Kidney (tissue), 14 donors: ENCODE data around the gene DBNL. TPM values are rescaled to one million over a fixed set of nuclear protein-coding genes. Genes with fewer than 3 reads are reported as not detected.

ENCODE experiments used
- DNase-seq, 5 donors: peaks; one replicate each; pipeline ENCODE4 v3.0.0-alpha.2; 2013 to 2020
- FAIRE-seq: peaks from 2 replicates; lab custom pipeline; 2012; peaks lifted over from hg19 to GRCh38; lab: Jason Lieb, UNC
- H3K27ac ChIP-seq, 2 donors: one replicate each; pipeline ENCODE4 v1.7.0; 2013; ENCODE audit warnings: low read depth in 2 of 2, low read length in 2 of 2, inconsistent platforms in 1 of 2
- H3K27me3 ChIP-seq: one replicate; pipeline ENCODE4 v1.7.1; 2013; ENCODE audit warnings: low read length, inconsistent platforms; ENCODE audit not compliant: control insufficient read depth, insufficient read depth
- H3K36me3 ChIP-seq, 3 donors: one replicate each; pipeline versions ENCODE4 v1.7.0 to v1.7.1; 2013; ENCODE audit warnings: low read length in 3 of 3, control low read depth in 1 of 3, inconsistent platforms in 1 of 3; ENCODE audit not compliant: insufficient read depth in 3 of 3, control insufficient read depth in 2 of 3
- H3K4me1 ChIP-seq, 3 donors: one replicate each; pipeline versions ENCODE4 v1.7.0 to v1.7.1; 2013; ENCODE audit warnings: low read length in 3 of 3, inconsistent platforms in 1 of 3, low read depth in 1 of 3; ENCODE audit not compliant: control insufficient read depth in 2 of 3, insufficient read depth in 2 of 3
- H3K4me3 ChIP-seq, 3 donors: one replicate each; pipeline versions ENCODE4 v1.7.0 to v1.8.1; 2013; ENCODE audit warnings: low read length in 3 of 3, control low read depth in 1 of 3, inconsistent platforms in 1 of 3
- H3K9ac ChIP-seq, 3 donors: one replicate each; pipeline versions ENCODE4 v1.7.0 to v1.7.1; 2013; ENCODE audit warnings: low read length in 3 of 3, control low read depth in 1 of 3, inconsistent platforms in 1 of 3
- H3K9me3 ChIP-seq, 3 donors: one replicate each; pipeline versions ENCODE4 v1.7.0 to v1.7.1; 2013; ENCODE audit warnings: low read length in 3 of 3, control low read depth in 1 of 3, inconsistent platforms in 1 of 3; ENCODE audit not compliant: control insufficient read depth in 2 of 3, insufficient read depth in 1 of 3
- intact Hi-C: fragments of 100-400 bp; cut with DNase I; formaldehyde crosslinking; loops from one replicate; pipeline ENCODE4 v1.11.1; 2022
- polyA plus RNA-seq: library from polyadenylated mRNA; stranded (reverse); fragments of 350-450 nt; fragmentation: Illumina TruSeq; extraction: RNeasy Lipid Tissue Mini Kit (QIAGEN cat#74804); gene quantifications from one replicate; pipeline ENCODE4 v1.2.3, GENCODE V29; 2014; ENCODE audit warnings: low read depth, low replicate concordance; ENCODE audit not compliant: insufficient read depth
- total RNA-seq: library from RNA; stranded (reverse); fragmentation: NEBNext Ultra II Directional; extraction: Animal tissue kit (Norgen Biotek cat#: 25700); gene quantifications from one replicate; pipeline ENCODE4 v1.2.1, GENCODE V29; 2021
- TF ChIP-seq, protein P1 (sequence below): IDR thresholded peaks from 3 replicates; pipeline ENCODE4 v1.5.1; 2012; ENCODE audit warnings: mild to moderate bottlenecking, moderate library complexity, borderline replicate concordance; ENCODE audit not compliant: insufficient read depth; ENCODE audit errors: extremely low read depth
- donor health status: control.
- donor health status: control.
- donor health status: control.
- donor health status: control.
- donor health status: control.
- donor health status: DM: yes; HTN: yes; CAD: no.
- donor health status: Normal renal cell carcinoma (clear cell type).

DBNL gene
- total and polyA plus RNA-seq, 2 donors from 2014 or later, result 85.9 to 103 TPM

DNA sequence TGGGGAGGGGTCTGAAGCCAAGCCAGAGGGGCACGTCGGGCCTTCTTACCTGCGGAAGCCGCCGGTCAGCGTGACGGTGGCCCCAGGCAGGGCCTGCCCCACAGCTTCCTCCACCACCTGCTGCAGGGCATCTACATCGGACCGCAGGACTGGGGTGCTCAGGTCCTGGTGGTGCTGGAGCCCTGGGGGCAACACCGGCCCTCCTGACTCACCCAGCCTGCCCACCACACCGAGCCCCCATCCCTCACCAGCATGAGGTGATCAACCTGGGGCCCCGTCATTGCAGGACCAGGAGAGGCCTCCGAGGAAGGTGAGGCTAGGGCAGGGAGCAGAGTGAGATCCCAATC lies 29.8 kb downstream of the DBNL start:
- Histone ChIP-seq H3K4me3 (no peak overlapping the region), H3K9me3 (no peaks in the 10 kb centered on the region), H3K36me3 (peaks cover 2 to 34% (median 3%) of the 10 kb centered on the region in 3 donors), H3K9ac (no peak overlapping the region), H3K27ac (peak overlapping the region in 1 of 2 donors; percentile 43), H3K4me1 (peaks cover 3 to 46% (median 43%) of the 10 kb centered on the region in 3 donors), H3K27me3 (no peaks in the 10 kb centered on the region)
- FAIRE-seq, result no peak
- TF ChIP-seq, protein P1, sequence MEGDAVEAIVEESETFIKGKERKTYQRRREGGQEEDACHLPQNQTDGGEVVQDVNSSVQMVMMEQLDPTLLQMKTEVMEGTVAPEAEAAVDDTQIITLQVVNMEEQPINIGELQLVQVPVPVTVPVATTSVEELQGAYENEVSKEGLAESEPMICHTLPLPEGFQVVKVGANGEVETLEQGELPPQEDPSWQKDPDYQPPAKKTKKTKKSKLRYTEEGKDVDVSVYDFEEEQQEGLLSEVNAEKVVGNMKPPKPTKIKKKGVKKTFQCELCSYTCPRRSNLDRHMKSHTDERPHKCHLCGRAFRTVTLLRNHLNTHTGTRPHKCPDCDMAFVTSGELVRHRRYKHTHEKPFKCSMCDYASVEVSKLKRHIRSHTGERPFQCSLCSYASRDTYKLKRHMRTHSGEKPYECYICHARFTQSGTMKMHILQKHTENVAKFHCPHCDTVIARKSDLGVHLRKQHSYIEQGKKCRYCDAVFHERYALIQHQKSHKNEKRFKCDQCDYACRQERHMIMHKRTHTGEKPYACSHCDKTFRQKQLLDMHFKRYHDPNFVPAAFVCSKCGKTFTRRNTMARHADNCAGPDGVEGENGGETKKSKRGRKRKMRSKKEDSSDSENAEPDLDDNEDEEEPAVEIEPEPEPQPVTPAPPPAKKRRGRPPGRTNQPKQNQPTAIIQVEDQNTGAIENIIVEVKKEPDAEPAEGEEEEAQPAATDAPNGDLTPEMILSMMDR, result no peak
- no peak for DNase-seq
- intact Hi-C loops, result no loop called here

DNA sequence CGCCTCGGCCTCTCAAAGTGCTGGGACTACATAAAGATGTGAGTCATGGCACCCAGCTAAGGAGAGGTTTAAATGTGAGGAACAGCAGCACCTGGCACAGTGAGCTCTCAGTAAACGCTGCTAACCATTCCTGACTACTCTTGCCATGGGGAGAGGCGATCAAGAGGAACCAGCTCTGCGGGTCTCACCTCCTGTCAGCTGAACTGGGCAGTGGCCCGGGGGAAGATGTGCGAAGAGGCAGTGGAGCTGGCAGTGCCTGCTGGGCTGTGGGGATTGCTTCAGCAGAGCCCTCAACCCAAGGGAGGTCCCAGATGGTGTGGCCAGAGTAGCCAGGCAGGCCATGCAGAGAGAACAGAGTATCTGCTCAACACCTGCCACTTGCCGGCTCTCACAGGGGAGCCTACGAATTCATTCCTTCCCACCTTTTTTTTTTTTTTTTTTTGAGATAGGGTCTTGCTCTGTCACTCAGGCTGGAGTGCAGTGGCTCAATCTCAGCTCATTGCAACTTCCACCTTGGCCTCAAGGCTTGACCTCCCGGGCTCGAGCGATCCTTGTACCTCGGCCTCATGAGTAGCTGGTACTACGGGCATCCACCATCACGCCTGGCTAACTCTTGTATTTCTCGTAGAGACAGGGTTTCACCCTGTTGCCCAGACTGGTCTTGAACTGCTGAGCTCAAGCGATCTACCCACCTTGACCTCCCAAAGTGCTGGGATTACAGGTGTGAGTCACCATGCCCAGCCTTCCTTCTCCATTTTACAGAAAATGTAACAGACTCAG lies 31.0 kb downstream of the DBNL start:
- TF ChIP-seq, protein P1, result no peak
- intact Hi-C loops, result no loop called here
- Histone ChIP-seq H3K9ac (no peak overlapping the region), H3K4me3 (no peak overlapping the region), H3K27ac (peak overlapping the region in 1 of 2 donors; percentile 67), H3K4me1 (peaks cover 3 to 50% (median 46%) of the 10 kb centered on the region in 3 donors), H3K27me3 (no peaks in the 10 kb centered on the region), H3K36me3 (peaks cover 2 to 43% (median 3%) of the 10 kb centered on the region in 3 donors), H3K9me3 (no peaks in the 10 kb centered on the region)
- FAIRE-seq, result no peak
- peak in 1 of 5 donors; percentile 47 for DNase-seq

GRCh38 chr7:44076101-44076895 lies 31.8 kb downstream of the DBNL start:
- H3K4me3 ChIP-seq, result no peak overlapping the region
- H3K27me3 ChIP-seq, result no peaks in the 10 kb centered on the region
- DNase-seq (peak in 1 of 5 donors; percentile 69), FAIRE-seq (no peak)
- peak overlapping the region; percentile 42 to 67 for H3K27ac ChIP-seq
- intact Hi-C loops, result no loop called here
- H3K9me3 ChIP-seq, result no peaks in the 10 kb centered on the region
- H3K9ac ChIP-seq, result no peak overlapping the region
- H3K4me1 ChIP-seq, result peaks cover 3 to 57% (median 51%) of the 10 kb centered on the region in 3 donors
- TF ChIP-seq, protein P1, result no peak
- H3K36me3 ChIP-seq, result peaks cover 2 to 47% (median 7%) of the 10 kb centered on the region in 3 donors
